ENCODE measurements around the gene TTYH1.
A peak's percentile ranks its signal among the peaks of the same experiment; 100 is the strongest.
"Not testable (repeated sequence)": the region's sequence is repeated elsewhere in the genome, so short reads cannot be mapped to it uniquely, and the experiment has no call there.

Gene TTYH1

DNA sequence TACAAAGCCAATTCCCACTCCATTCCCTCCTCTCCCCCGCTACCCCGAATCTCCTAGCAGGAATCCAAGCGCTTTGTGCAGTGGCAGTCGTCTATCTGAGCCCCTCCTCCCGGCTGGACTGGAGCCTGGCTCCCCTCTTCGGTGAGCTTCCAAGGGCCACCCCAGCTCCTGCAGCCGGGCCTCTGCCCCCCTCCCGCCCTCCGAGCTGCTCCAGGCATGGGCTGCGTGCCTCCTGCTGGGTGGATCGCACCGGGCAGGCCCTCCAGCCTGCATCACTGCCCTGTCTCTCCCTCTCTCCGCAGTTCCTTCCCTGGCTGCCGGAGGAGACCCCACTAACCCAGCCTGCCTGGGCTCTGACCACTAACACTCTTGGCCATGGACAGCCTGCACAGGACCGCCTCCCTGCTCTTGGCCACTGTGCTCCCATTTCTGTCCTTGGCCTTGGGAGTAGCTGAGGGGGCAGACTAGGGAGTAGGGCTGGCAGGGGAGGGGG, 20.8 kb downstream of the TTYH1 start:
- H3K27ac ChIP-seq, result no peak overlapping the region
- DNase-seq (ENCODE audit: low read depth, low spot score), result no peak

DNA sequence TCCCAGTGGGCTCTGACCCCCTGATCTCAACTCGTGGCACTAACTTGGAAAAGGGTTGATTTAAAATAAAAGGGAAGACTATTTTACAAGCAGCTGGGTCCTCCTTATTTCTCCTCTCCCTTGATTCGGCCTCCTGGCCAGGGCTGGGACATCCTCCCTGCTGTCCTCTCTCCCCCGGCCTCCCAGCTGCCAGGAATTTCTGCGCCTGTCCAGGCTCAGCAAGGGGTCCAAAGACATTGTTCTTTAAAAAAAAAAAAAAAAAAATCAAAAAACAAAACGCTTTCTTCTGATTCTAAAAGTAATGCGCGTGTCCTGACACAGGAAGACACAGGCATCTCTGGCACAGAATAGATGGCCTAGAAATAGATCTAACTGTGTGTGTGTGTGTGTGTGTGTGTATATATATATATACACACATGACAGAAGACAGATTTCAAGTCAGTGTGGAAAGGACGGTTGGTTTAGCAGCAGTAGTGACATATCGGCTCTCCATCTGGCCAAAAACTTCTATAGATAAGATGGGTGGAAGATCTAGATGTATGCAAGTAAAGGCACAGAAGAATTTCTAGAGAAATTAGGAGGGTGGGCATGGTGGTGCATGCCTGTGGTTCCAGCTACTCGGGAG, 21.5 kb downstream of the TTYH1 start:
- no peak for DNase-seq (ENCODE audit: low read depth, low spot score)

DNA sequence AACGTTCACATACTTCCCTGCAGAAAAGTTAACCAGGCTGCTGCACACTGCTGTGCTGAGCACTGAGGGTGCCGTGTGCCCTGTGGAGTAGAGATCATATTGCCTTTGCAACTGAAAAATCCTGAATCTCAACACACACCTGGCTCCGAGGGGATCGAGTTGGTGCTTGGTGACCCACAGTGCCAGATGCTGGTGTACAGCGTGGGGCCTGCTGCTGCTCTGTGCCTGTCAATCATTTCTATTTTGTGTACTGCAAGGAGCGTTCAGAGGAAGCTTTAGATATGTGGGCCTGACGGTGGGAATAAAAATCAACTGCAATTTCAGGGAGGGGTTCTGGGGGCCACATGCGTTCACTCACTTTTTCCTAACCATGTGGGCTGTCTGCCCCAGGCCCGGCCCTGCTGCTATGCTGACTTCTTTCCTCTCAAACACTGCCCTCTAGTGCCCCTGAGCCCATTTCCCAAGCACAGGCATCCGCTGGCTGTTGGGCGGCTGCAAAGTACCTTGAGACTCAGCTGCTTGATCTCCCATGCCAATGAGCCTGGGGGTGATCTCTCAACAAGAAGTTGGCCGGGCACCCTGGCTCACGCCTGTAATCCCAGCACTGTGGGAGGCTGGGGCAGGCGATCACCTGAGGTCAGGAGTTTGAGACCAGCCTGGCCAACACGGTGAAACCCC, 24.0 kb downstream of the TTYH1 start:
- DNase-seq (ENCODE audit: low read depth, low spot score), result no peak
- H3K27ac ChIP-seq, result no peak overlapping the region

More for the DNA sequence above, 21.5 kb downstream of the TTYH1 start:
- no peak overlapping the region for H3K27ac ChIP-seq

DNA sequence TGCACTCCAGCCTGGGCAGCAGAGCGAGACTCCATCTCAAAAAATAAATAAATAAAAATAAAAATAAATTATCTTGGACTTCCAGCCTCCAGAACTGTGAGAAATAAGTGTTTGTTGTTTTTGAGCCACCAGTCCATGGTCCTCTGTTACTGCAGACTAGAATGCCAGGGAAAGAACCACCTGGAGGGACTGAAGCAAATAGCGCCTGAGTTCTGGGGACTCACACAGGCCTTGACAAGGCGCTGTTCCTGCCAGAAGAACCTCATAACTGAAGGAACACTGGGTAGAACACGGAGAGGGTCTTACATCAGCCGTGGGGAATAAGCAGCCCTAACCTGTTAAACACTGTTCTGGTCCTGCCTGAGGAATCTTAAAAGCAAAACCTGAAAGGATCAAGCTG, 25.4 kb downstream of the TTYH1 start:
- DNase-seq (ENCODE audit: low read depth, low spot score), result no peak
- H3K27ac ChIP-seq, result no peak overlapping the region

DNA sequence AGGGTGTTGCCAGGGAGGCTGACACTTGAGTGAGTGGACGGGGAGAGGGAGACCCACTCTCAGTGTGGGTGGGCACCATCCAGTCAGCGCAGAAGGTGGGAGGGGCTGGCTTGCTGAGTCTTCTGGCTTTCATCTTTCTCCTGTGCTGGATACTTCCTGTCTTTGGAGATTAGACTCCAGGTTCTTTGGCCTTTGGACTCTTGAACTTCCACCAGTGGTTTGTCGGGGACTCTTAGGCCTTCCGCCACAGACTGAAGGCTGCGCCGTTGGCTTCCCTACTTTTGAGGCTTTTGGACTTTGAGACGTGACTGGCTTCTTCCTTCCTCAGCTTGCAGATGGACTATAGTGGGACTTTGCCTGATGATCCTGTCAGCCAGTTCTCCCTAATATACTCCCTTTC, 29.5 kb downstream of the TTYH1 start:
- DNase-seq (ENCODE audit: low read depth, low spot score), result no peak
- no peak overlapping the region for H3K27ac ChIP-seq

DNA sequence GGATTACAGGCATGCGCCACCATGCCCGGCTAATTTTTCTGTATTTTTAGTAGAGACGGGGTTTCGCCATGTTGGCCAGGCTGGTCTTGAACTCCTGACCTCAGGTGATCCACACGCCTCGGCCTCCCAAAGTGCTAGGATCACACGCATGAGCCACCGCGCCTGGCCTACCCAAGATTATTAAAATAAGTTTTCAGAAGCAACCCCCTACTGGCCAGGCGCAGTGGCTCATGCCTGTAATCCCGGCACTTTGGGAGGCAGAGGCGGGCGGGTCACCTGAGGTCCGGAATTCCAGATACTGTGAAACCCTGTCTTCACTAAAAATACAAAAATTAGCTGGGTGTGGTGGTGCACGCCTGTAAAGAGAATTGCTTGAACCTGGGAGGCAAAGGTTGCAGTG, 31.1 kb downstream of the TTYH1 start:
- not testable (repeated sequence) for H3K27ac ChIP-seq; DNase-seq (ENCODE audit: low read depth, low spot score)

DNA sequence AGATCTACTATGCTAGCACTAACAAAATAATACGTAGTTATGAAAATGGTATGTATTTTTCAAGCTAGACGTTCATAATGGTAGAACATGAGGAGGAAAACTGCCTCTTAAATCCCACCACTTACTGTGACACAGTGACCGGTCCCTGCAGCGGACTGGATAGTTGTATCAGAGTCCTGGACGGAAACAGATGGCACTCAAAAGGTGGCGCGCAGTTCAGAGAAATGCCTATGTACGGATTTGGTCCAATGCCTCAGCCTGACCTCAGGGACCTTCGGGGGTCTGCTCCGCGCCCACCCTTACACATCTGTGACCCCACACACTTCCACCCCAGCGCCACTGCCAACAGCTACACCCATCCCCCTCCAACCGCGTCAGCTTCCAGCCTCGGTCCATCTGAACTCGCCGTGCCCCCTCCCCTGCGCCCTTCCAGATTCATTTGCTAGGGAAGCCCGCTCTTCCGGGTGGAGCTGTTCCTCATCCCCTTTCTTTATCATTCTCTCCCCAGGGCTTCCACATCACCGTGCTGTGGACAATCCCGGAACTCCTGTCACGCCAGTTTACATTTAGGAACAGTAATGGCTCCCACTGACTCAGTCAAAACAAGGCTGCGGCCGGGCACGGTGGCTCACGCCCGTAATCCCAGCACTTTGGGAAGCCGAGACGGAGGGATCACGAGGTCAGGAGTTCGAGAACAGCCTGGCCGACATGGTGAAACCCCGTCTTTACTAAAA, 32.9 kb downstream of the TTYH1 start:
- H3K27ac ChIP-seq, result peak overlapping the region; percentile 92
- DNase-seq (ENCODE audit: low read depth, low spot score), result no peak

DNA sequence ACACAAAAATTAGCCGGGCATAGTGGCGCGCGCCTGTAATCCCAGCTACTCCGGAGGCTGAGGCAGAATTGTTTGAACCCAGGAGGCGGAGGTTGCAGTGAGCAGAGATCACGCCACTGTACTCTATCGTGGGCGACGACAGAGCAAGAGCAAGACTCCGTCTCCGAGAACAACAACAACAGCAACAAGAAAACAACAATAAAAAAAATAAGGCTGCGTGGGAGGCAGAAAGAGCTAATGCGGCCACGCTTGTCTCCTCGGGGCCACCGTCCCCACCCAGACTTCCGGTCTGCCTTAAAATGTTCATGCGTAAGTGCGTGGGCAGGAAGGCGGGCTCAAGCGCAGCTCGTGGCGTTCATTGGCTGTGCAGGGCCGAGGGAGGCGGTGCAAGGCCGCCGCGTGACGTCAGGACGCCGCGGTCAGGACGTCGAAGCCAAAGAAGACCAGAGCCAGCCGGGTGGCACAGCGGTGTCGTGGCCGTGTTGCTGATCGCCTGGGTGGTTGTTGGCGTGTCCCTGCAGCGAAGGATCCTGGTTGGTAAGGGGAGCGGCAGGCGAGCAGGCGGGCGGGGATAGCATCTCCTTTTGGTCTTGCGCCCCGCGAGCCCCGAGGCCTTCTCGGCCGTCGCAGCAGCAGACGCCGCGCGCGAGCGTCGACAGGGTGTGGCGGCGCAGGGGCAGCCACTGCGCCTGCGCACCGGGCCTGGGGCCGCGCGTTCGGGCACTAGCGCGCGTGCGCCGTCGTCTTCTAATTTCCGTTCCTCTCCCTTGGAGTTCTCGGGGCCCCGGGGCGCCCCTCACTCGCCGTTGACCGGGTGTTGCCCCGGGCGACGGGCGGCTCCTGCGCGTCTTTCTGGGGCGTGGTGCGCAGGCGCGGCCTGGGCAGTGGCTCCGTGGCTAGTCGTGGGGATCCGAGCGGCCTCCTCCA, 33.8 kb downstream of the TTYH1 start, which contains the start of gene LENG8:
TSS of gene LENG8 (plus strand) at position 426 of the 927 bp plus-strand sequence. CDS start 2,146 bp downstream, outside the sequence.
- DNase-seq (ENCODE audit: low read depth, low spot score), result peak; percentile 93
- peak within 1 kb of the TSS; percentile 92 for H3K27ac ChIP-seq

DNA sequence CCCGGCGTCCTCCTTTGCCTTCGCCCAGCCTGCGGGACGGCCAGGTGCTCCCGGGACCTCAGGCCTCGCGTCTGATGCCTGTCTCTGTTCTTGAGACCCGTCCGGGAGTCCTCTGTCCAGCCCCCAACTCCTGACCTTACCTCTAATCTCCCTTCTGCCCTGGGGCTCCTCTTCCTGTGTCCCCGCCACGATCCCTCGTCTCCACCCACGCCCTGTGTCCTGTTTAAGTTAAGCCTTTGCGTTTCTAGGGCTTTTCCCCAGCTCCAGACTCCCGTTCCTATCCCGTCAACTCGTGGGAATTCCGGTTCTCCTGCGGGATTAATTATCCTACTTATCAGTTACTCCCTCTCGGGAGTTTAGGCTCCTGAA, 34.4 kb downstream of the TTYH1 start:
- DNase-seq (ENCODE audit: low read depth, low spot score), result no peak
- peak overlapping the region; percentile 92 for H3K27ac ChIP-seq

DNA sequence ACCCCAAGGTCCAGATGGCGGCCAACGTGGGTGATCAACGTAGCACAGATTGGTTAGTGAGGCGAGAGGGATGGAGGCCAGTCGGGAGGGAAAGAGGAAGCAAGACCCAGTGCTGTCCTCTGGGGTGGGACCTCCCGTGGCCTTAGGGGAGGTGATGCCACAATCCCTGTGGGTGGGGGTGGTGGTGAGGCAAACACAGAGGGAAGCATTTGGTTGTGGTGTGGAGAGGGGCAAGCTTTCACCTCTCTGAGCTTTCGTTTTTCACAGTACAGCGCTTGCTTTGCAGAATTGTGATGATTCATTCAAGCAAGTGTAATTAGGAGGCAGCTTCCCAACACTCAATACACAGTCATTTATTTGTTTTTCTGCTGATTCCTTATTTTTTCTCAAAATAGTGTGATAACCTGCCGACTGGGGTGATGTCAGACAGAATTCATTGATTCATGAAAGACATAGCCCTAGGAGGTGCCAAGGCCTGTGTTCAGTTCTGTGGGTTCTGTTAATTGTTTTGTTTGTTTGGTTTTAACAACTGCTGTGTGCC, 36.1 kb downstream of the TTYH1 start:
- no peak for DNase-seq (ENCODE audit: low read depth, low spot score)
- H3K27ac ChIP-seq, result peak overlapping the region; percentile 9

DNA sequence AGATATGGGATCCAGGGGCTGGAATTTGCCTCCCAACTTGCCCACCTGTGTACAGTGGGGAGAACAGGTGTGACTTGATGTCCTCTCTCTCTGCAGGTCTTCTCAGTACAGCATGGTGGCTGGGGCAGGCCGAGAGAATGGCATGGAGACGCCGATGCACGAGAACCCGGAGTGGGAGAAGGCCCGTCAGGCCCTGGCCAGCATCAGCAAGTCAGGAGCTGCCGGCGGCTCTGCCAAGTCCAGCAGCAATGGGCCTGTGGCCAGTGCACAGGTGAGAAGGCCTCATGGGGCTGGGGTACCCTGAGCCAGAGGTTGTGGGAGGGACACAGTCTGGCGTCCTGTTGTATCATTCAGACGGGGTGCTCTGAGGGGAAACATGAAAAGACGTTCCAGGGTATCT, 36.7 kb downstream of the TTYH1 start:
- no peak for DNase-seq (ENCODE audit: low read depth, low spot score)
- no peak overlapping the region for H3K27ac ChIP-seq

DNA sequence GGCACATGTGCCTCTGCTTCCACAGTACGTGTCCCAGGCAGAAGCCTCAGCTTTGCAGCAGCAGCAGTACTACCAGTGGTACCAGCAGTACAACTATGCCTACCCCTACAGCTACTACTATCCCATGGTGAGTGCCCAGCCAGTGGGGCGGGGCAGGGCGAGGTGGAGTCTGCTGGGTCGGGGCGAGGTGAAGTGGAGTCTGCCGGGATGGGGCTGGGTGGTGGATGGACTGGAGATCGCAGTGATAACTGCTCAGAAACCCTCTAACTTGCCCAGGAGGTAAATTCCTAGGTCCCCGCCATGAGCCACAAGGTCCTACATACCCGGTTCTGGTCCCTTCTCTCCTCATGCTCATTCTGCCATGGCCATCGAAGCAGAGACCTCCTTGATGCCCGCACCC, 37.4 kb downstream of the TTYH1 start:
- DNase-seq (ENCODE audit: low read depth, low spot score), result no peak
- H3K27ac ChIP-seq, result no peak overlapping the region

DNA sequence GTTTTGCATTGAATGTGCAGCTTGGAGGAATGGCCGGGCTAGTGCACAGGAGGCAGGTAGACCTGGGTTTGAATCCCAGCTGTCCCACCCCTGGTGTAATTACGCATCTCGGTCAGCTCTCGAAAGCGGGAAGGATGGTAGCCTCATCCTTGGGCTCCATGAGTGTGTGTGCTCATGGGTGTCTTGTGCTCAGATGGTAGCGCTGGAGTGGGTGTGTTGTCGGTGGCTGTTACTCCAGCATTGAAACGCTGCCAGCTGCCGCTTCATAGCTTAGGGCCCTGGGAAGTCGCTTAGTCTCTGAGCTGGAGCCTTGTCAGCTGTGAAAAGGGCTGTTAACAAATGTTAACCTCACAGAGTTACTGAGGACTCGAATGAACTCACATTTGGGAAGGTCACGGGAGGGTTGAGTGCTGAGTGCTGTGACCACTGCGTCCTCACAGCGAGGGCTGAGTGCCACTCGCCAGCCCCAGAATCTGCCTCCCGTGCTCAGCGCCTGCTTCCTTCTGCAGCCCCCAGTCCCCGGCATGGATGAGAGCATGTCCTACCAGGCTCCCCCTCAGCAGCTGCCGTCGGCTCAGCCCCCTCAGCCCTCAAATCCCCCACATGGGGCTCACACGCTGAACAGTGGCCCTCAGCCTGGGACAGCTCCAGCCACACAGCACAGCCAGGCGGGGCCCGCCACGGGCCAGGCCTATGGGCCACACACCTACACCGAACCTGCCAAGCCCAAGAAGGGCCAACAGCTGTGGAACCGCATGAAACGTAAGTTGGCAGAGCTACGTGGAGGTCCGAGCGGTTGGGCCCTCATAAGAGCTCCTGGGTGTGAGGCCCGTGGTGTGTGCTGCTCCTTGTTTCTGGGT, 38.9 kb downstream of the TTYH1 start:
- no peak for DNase-seq (ENCODE audit: low read depth, low spot score)
- no peak overlapping the region for H3K27ac ChIP-seq

DNA sequence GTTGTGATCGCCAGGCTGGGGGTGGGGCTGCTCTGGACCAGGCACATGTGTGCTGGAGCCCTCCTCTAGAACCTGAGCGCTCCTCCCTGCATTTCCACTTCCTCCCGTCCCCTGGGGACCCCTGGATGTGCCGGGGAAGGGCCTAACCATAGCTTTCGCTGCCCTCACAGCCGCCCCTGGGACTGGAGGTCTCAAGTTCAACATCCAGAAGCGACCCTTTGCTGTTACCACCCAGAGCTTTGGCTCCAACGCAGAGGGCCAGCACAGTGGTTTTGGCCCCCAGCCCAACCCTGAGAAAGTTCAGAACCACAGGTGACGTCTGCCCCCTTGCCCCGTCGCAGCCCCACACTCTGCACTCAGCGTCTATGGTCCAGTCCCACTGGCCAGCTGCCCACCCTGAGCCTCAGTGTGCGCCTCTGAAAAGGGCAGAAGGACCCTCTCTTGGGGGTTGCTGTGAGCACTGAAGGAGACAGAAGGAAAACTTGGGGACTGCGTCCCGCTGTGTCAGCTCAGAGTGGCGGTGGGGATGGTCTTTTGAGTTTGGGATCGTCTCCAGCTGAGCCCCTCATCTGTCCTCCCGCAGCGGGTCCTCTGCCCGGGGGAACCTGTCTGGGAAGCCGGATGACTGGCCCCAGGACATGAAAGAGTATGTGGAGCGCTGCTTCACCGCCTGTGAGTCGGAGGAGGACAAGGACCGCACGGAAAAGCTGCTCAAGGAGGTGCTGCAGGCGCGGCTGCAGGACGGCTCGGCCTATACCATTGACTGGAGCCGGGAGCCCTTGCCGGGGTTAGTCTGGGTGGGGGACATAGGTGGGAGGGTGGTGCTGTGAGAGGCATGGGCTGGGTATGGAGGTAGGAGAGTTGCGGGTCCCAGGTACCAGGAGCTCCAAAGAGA, 39.8 kb downstream of the TTYH1 start:
- no peak for DNase-seq (ENCODE audit: low read depth, low spot score)
- H3K27ac ChIP-seq, result no peak overlapping the region

DNA sequence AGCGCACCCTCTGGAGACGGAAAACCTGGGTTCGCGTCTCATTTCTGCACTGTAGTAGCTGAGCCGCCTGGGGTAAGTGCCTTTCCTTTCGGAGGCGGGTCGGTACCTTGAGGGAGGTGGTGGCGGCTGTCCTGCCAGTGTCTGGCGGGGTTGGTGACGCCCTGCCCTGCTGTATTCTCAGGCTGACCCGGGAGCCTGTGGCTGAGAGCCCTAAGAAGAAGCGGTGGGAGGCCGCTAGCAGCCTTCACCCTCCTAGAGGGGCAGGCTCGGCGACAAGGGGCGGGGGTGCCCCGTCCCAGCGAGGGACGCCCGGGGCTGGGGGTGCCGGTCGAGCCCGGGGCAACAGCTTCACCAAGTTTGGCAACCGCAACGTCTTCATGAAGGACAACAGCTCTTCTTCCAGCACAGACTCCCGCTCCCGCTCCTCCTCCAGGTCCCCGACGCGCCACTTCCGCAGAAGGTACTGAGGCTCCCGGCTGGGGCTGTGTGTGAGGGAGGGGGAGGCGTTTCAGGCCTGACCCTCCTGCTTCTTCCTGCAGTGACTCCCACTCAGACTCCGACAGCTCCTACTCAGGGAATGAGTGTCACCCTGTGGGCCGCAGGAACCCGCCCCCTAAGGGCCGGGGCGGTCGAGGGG, 40.6 kb downstream of the TTYH1 start:
- no peak for DNase-seq (ENCODE audit: low read depth, low spot score)
- H3K27ac ChIP-seq, result no peak overlapping the region

DNA sequence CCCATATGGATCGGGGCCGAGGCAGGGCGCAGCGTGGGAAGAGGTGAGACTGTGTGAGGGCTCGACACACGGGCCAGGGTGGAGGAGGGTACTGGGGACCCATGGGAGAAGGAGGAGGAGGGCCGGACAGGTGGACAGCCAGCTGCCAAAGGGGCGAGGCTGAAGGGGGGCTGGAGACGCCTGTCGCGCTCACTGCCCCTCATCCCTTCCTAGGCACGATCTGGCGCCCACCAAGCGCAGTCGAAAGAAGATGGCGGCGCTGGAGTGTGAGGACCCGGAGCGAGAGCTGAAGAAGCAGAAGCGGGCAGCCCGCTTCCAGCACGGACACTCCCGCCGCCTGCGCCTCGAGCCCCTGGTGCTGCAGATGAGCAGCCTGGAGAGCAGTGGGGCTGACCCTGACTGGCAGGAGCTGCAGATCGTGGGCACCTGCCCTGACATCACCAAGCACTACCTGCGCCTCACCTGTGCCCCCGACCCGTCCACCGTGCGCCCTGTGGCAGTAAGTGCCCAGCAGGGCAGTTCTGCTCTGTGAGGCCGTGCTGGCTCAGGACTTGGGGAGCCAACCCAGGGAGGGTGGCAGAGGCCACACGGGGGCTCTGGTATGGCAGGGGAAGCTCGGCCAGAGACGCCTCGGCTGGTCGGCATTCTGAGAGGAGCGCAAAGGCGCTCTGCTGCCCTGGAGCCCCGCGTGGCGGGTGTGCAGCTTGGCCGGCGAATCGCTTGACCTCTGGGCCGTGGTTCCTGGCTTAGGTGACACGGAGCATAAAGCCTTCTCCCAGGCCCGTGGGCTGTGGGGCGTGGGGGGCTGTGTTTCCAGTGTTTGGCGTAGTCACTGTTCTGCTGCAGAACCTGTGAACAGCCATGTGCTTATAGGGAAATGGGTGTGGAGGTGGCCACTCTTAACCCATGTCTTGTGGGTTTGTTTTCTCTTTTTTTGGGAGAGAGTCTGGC, 41.4 kb downstream of the TTYH1 start:
- no peak overlapping the region for H3K27ac ChIP-seq
- no peak for DNase-seq (ENCODE audit: low read depth, low spot score)

Data from epithelial cell of prostate (primary cell).